ENCODE measurements around the gene DDX24. TPM values are rescaled to one million over a fixed set of nuclear protein-coding genes. Genes with fewer than 3 reads are reported as not detected.

The DDX24 gene
- total RNA-seq, 4 donors from 2014 or later, result 116 to 170 (median 151) TPM

DNA sequence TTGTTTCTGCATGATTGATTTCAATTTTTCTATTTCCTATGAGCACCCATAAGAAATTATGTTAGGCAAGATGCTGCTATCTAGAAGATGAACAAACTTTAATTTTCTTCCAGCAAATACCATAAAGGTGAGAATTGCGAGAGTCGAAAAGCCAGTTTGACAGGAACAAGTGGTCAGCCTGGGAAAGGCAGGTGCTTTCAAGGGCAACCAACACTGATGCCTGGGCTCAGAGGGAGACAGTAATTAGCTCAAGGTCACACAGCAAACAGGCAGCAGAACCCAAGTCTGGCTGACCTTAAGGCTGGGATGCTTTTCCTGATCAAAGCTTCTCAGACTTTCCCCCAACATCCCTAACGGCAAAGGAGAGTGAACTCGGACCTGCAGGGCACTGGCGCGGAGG is 61.7 kb downstream of the DDX24 start:
- no peaks in the 10 kb centered on the region for H3K9me3 ChIP-seq
- no peak overlapping the region for H3K27ac ChIP-seq
- no peaks in the 10 kb centered on the region for H3K36me3 ChIP-seq
- H3K4me1 ChIP-seq, result no peaks in the 10 kb centered on the region
- TF ChIP-seq EP300 (IDR thresholded peaks at IDR 0.05), result no peak
- no peak overlapping the region for H3K4me3 ChIP-seq
- H3K27me3 ChIP-seq, result no peaks in the 10 kb centered on the region
- WGBS, 2 donors, result 68 to 75% methylated on average over 6 of the region's 6 CpGs
- no peak for DNase-seq (ENCODE audit: low spot score in 2 of 2)

GRCh38 chr14:94018308-94018707 is 62.7 kb downstream of the DDX24 start:
- DNase-seq (ENCODE audit: low spot score in 2 of 2), result no peak
- no peaks in the 10 kb centered on the region for H3K36me3 ChIP-seq
- WGBS, 2 donors, result 76 to 78% methylated on average over 7 to 8 of the region's 8 CpGs
- no peaks in the 10 kb centered on the region for H3K9me3 ChIP-seq
- no peak overlapping the region for H3K27ac ChIP-seq
- H3K4me1 ChIP-seq, result no peaks in the 10 kb centered on the region
- no peak overlapping the region for H3K4me3 ChIP-seq
- H3K27me3 ChIP-seq, result no peaks in the 10 kb centered on the region
- TF ChIP-seq, protein P1, sequence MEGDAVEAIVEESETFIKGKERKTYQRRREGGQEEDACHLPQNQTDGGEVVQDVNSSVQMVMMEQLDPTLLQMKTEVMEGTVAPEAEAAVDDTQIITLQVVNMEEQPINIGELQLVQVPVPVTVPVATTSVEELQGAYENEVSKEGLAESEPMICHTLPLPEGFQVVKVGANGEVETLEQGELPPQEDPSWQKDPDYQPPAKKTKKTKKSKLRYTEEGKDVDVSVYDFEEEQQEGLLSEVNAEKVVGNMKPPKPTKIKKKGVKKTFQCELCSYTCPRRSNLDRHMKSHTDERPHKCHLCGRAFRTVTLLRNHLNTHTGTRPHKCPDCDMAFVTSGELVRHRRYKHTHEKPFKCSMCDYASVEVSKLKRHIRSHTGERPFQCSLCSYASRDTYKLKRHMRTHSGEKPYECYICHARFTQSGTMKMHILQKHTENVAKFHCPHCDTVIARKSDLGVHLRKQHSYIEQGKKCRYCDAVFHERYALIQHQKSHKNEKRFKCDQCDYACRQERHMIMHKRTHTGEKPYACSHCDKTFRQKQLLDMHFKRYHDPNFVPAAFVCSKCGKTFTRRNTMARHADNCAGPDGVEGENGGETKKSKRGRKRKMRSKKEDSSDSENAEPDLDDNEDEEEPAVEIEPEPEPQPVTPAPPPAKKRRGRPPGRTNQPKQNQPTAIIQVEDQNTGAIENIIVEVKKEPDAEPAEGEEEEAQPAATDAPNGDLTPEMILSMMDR (IDR thresholded peaks at IDR 0.05), result no peak
- TF ChIP-seq EP300 (IDR thresholded peaks at IDR 0.05) (no peak), POLR2A (IDR thresholded peaks at IDR 0.05) (no peak)

- Histone ChIP-seq H3K4me1 (no peaks in the 10 kb centered on the region), H3K9me3 (no peaks in the 10 kb centered on the region), H3K4me3 (no peak overlapping the region), H3K36me3 (no peaks in the 10 kb centered on the region), H3K27me3 (no peaks in the 10 kb centered on the region), H3K27ac (no peak overlapping the region)
- no peak for DNase-seq (ENCODE audit: low spot score in 2 of 2)
- TF ChIP-seq POLR2A (IDR thresholded peaks at IDR 0.05), result no peak
- TF ChIP-seq, protein P1 (IDR thresholded peaks at IDR 0.05), result no peak
- no peak for TF ChIP-seq EP300 (IDR thresholded peaks at IDR 0.05)
- WGBS, 2 donors, result 84 to 88% methylated on average over 7 of the region's 8 CpGs
Observed at GRCh38 chr14:94016446-94016976, 64.5 kb downstream of the DDX24 start.

DNA sequence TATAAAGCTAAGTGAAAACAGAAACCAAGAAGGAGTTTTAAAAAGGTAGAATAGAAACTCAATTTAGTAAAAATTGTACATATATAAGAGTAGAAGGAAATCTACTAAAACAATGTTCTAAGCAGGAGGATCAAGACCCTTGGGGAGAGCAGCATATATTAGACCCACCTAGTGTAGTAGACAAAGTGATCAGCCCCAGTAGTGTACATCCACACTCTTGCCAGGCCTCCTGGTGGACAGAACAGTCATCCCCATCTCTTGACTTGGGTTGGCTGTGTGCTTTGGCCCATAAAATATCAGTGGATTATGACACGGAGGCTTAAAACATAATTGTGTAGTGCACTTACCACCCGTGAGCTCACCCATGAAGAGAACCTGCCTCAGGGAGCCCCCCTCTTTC is 65.8 kb downstream of the DDX24 start:
- Histone ChIP-seq H3K4me1 (no peaks in the 10 kb centered on the region), H3K36me3 (no peaks in the 10 kb centered on the region), H3K27ac (no peak overlapping the region), H3K9me3 (no peaks in the 10 kb centered on the region), H3K27me3 (no peaks in the 10 kb centered on the region), H3K4me3 (no peak overlapping the region)
- no peak for DNase-seq (ENCODE audit: low spot score in 2 of 2)
- WGBS, 2 donors, result 65 to 85% methylated on average over 2 of the region's 2 CpGs
- TF ChIP-seq, protein P1 (IDR thresholded peaks at IDR 0.05), result no peak
- no peak for TF ChIP-seq POLR2A (IDR thresholded peaks at IDR 0.05)
- TF ChIP-seq EP300 (IDR thresholded peaks at IDR 0.05), result no peak

GRCh38 chr14:94014382-94014781 is 66.6 kb downstream of the DDX24 start:
- no peak for DNase-seq (ENCODE audit: low spot score in 2 of 2)
- no peak overlapping the region for H3K27ac ChIP-seq
- no peaks in the 10 kb centered on the region for H3K9me3 ChIP-seq
- H3K27me3 ChIP-seq, result no peaks in the 10 kb centered on the region
- H3K4me3 ChIP-seq, result no peak overlapping the region
- WGBS, 2 donors, result 73 to 78% methylated on average over 6 of the region's 6 CpGs
- no peaks in the 10 kb centered on the region for H3K36me3 ChIP-seq
- no peaks in the 10 kb centered on the region for H3K4me1 ChIP-seq
- no peak for TF ChIP-seq POLR2A (IDR thresholded peaks at IDR 0.05)
- TF ChIP-seq EP300 (IDR thresholded peaks at IDR 0.05), result no peak
- TF ChIP-seq, protein P1 (IDR thresholded peaks at IDR 0.05), result no peak

DNA sequence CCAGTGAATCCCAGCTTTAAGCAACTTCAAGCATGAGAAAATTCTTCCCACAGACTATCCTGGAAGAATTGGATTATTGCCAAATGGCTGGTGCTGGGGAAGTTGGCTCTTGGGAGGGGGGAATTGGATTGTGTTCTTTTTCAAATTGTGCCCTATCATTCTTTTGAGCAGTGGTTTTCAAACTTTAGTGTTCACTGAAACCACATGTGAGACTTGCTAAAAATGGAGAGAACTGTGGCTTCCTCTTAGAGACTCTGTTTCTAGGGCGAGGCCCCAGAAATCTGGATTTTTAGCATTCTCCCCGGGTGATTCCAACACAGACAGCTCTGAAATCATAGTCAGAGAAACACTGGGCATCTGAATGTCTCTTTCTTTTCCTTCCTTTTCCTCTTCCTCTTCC is 69.2 kb downstream of the DDX24 start:
- no peaks in the 10 kb centered on the region for H3K4me1 ChIP-seq
- H3K4me3 ChIP-seq, result no peak overlapping the region
- H3K9me3 ChIP-seq, result no peaks in the 10 kb centered on the region
- WGBS, 2 donors, result 25 to 36% methylated on average over 2 of the region's 2 CpGs
- H3K27me3 ChIP-seq, result no peaks in the 10 kb centered on the region
- TF ChIP-seq EP300 (IDR thresholded peaks at IDR 0.05), result no peak
- TF ChIP-seq, protein P1 (IDR thresholded peaks at IDR 0.05), result no peak
- no peak for TF ChIP-seq POLR2A (IDR thresholded peaks at IDR 0.05)
- no peaks in the 10 kb centered on the region for H3K36me3 ChIP-seq
- no peak overlapping the region for H3K27ac ChIP-seq
- DNase-seq (ENCODE audit: low spot score in 2 of 2), result no peak
